HL-60/S4 (cell line): Measurements from ENCODE around the gene PKDREJ.

ENCODE experiments used
- in situ Hi-C: fragments of 300-500 bp; cut with MboI; formaldehyde crosslinking; loops from 2 replicates; pipeline ENCODE4 v1.14.3; 2022; ENCODE audit warnings: low sequenced_read_pairs

Gene PKDREJ

GRCh38 chr22:46209262-46209661, 53.9 kb downstream of the PKDREJ start:
- in situ Hi-C loops, result no loop called here
